H1 (cell line): ENCODE data around the gene ELMO2.

ENCODE experiments used
- CBX5 ChIP-seq: fragments of 300-800, 300-1000 bp; sonication (generic); IDR thresholded peaks from 2 replicates; pipeline ENCODE4 v1.7.1; 2016; ENCODE audit warnings: antibody characterized with exemption, low read length, low read depth
- CBX8 ChIP-seq: fragments of 300-800, 300-1000 bp; sonication (generic); IDR thresholded peaks from 2 replicates; pipeline ENCODE4 v1.7.1; 2016; ENCODE audit warnings: low read depth, low read length, borderline replicate concordance
- CEBPB ChIP-seq: IDR thresholded peaks from 2 replicates; pipeline ENCODE4 v1.6.1; 2012; ENCODE audit warnings: low read depth, low read length
- CTCF ChIP-seq, 3 experiments: IDR thresholded peaks; 1 replicate in 2 of 3; 2 replicates in 1 of 3; pipeline versions ENCODE4 v1.5.1 to v1.6.1; 2011; ENCODE audit warnings: low read length in 3 of 3, mild to moderate bottlenecking in 3 of 3, inconsistent platforms in 2 of 3, low read depth in 1 of 3, moderate library complexity in 1 of 3; ENCODE audit not compliant: insufficient read depth in 1 of 3; ENCODE audit errors: control extremely low read depth in 1 of 3
- E2F6 ChIP-seq: IDR thresholded peaks from 2 replicates; pipeline ENCODE4 v1.6.1; 2012; ENCODE audit warnings: inconsistent platforms
- EP300 ChIP-seq, 2 experiments: IDR thresholded peaks; 1 replicate in 1 of 2; 2 replicates in 1 of 2; pipeline ENCODE4 v1.6.1; 2011 to 2012; ENCODE audit warnings: low read depth in 2 of 2, low read length in 2 of 2, mild to moderate bottlenecking in 2 of 2, borderline replicate concordance in 1 of 2, inconsistent platforms in 1 of 2, moderate library complexity in 1 of 2
- JUN ChIP-seq: IDR thresholded peaks from 2 replicates; pipeline ENCODE4 v1.6.1; 2011; ENCODE audit warnings: low read depth, mild to moderate bottlenecking, improper control_type of control experiment, low read length
- RAD21 ChIP-seq, 2 experiments: IDR thresholded peaks in 1 of 2; conservative IDR thresholded peaks in 1 of 2; 2 replicates each; pipeline ENCODE4 v1.6.1; 2011; ENCODE audit warnings: low read depth in 2 of 2, low read length in 2 of 2, improper control_type of control experiment in 1 of 2, inconsistent platforms in 1 of 2, mild to moderate bottlenecking in 1 of 2, moderate library complexity in 1 of 2
- SP1 ChIP-seq: IDR thresholded peaks from 2 replicates; pipeline ENCODE4 v1.6.1; 2011; ENCODE audit warnings: low read depth, low read length
- TAF1 ChIP-seq: IDR thresholded peaks from 2 replicates; pipeline ENCODE4 v1.6.1; 2011; ENCODE audit warnings: mild to moderate bottlenecking, low read depth, low read length
- YY1 ChIP-seq: IDR thresholded peaks from 2 replicates; pipeline ENCODE4 v1.6.1; 2011; ENCODE audit warnings: low read depth, mild to moderate bottlenecking, low read length

DNA sequence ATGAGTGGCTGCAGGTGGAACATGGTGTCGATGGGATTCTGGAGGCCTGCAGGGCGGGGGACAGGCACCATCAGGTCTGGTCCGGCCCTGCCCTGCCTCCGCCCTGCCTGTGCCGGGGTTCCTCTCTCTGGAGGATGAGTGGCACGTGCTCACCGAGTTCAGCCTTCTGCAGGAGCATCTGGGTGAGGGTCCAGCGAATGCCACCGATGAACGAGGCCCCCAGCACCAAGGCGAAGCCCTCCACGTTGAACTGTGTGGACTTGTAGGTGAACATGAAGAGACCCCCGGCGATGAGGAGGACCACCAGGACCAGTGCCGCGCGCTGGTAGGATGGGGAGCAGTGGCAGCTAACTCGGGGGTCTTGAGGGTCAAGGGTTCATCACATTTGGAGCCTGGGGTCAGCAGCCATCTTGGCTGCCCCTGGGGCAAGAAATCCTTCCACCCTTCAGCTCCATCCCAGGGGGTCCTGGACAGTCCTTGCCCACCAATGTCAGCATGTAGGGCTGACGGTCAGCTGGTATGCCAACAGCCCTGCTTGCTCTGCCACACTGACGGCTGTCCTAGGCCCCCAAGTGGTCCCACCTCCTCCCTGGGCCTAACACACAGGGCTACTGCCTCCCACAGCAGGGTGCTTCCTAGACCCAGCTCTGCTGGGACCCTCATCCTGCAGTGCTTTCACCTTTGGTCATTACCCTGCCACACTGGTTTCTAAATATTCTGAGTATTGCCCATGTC, 51.3 kb downstream of the ELMO2 start:
- TF ChIP-seq CTCF (IDR thresholded peaks at IDR 0.05; ENCODE audit: control extremely low read depth in 1 of 3, insufficient read depth in 1 of 3, low read depth in 1 of 3, low read length in 3 of 3) (no peak), CEBPB (no peak), CBX5 (no peak), RAD21 (IDR thresholded peaks at IDR 0.05 in 1 of 2, conservative IDR thresholded peaks at IDR 0.05 in 1 of 2; ENCODE audit: low read depth in 2 of 2, low read length in 2 of 2) (no peak), EP300 (IDR thresholded peaks at IDR 0.05; ENCODE audit: borderline replicate concordance in 1 of 2, low read depth in 2 of 2, low read length in 2 of 2) (no peak), E2F6 (no peak), YY1 (no peak), SP1 (no peak), TAF1 (no peak), JUN (no peak), CBX8 (no peak)
